Measurements from ENCODE around the gene FAAP20. TPM values are rescaled to one million over a fixed set of nuclear protein-coding genes. Genes with fewer than 3 reads are reported as not detected.

The FAAP20 gene
- total and polyA plus RNA-seq, 9 of the 15 experiments (the other 6 are each of a cell fraction or from before 2014, with no cell fraction given): 0.58 to 143 (median 9.9) TPM

- peak; percentile 98 for TF ChIP-seq ZNF592 (IDR thresholded peaks at IDR 0.05)
- no peak for TF ChIP-seq ZC3H8 (IDR thresholded peaks at IDR 0.05)
- no peak for TF ChIP-seq MIER1 (IDR thresholded peaks at IDR 0.05; ENCODE audit: low read depth)
- TF ChIP-seq CAMTA2 (CRISPR knock-in tag; conservative IDR thresholded peaks at IDR 0.05): no peak
- no peak for TF ChIP-seq GTF3C2 (IDR thresholded peaks at IDR 0.05; ENCODE audit: borderline replicate concordance, extremely low read depth, insufficient read length)
- peak in 1 of 2 experiments; percentile 83; a peak in 2 of 4 replicates for TF ChIP-seq ZNF639 (CRISPR knock-in tag; conservative IDR thresholded peaks at IDR 0.05 in 1 of 2, IDR thresholded peaks at IDR 0.05 in 1 of 2)
- TF ChIP-seq ATF4 (CRISPR knock-in tag; IDR thresholded peaks at IDR 0.05): no peak
- TF ChIP-seq ZNF512 (tag; IDR thresholded peaks at IDR 0.05): no peak
- peak; percentile 96 for TF ChIP-seq ZNF121 (CRISPR knock-in tag; conservative IDR thresholded peaks at IDR 0.05)
- no peak for TF ChIP-seq BRD9 (IDR thresholded peaks at IDR 0.05; ENCODE audit: low read depth, partially characterized antibody)
- TF ChIP-seq PYGO2 (tag; IDR thresholded peaks at IDR 0.05): no peak
- no peak for TF ChIP-seq RUNX1 (IDR thresholded peaks at IDR 0.05; ENCODE audit: low read depth)
- no peak for TF ChIP-seq NFXL1 (CRISPR knock-in tag; IDR thresholded peaks at IDR 0.05)
- TF ChIP-seq NCOA2 (IDR thresholded peaks at IDR 0.05; ENCODE audit: partially characterized antibody in 2 of 2): no peak
- peak; percentile 72; the same call in 1 of the 2 replicates for TF ChIP-seq MTA3 (IDR thresholded peaks at IDR 0.05; ENCODE audit: borderline replicate concordance)
These were observed 18.7 kb downstream of the FAAP20 start (continued) for GRCh38 chr1:2175681-2176454.
